Liver (tissue), 3 donors: ENCODE data around the gene TAF9B.
"Not testable (repeated sequence)": the region's sequence is repeated elsewhere in the genome, so short reads cannot be mapped to it uniquely, and the experiment has no call there.

Experiments
- EGR1 ChIP-seq, 2 donors: IDR thresholded peaks; 2 replicates each; pipeline ENCODE4 v1.6.1; 2016 to 2018; ENCODE audit warnings: antibody characterized with exemption in 2 of 2, low read depth in 2 of 2
- GABPA ChIP-seq, 2 donors: IDR thresholded peaks in 1 of 2; conservative IDR thresholded peaks in 1 of 2; 2 replicates each; pipeline ENCODE4 v1.6.1; 2016; ENCODE audit warnings: antibody characterized with exemption in 2 of 2, mild to moderate bottlenecking in 1 of 2, moderate library complexity in 1 of 2
- JUND ChIP-seq, 2 donors: IDR thresholded peaks; 2 replicates each; pipeline ENCODE4 v1.6.1; 2016; ENCODE audit warnings: antibody characterized with exemption in 2 of 2
- RAD21 ChIP-seq, 2 donors: IDR thresholded peaks; 2 replicates each; pipeline ENCODE4 v1.6.1; 2016; ENCODE audit warnings: antibody characterized with exemption in 2 of 2, mild to moderate bottlenecking in 2 of 2
- SP1 ChIP-seq: IDR thresholded peaks from 2 replicates; pipeline ENCODE4 v1.6.1; 2018; ENCODE audit warnings: antibody characterized with exemption, mild to moderate bottlenecking
- TAF1 ChIP-seq: conservative IDR thresholded peaks from 2 replicates; pipeline ENCODE4 v1.6.1; 2016; ENCODE audit warnings: antibody characterized with exemption, mild to moderate bottlenecking
- YY1 ChIP-seq: IDR thresholded peaks from 2 replicates; pipeline ENCODE4 v1.6.1; 2016; ENCODE audit warnings: antibody characterized with exemption, mild to moderate bottlenecking
- TF ChIP-seq, protein P1 (sequence below): fragments of 150-350 bp; IDR thresholded peaks from 2 replicates; pipeline ENCODE4 v1.5.1; 2017; ENCODE audit warnings: improper control_type of control experiment, low read depth, low read length; ENCODE audit not compliant: missing input control
- TF ChIP-seq, protein P2 (sequence below): IDR thresholded peaks from 2 replicates; pipeline ENCODE4 v1.6.1; 2016; ENCODE audit warnings: antibody characterized with exemption
- TF ChIP-seq, protein P3 (sequence below): IDR thresholded peaks from 2 replicates; pipeline ENCODE4 v1.6.1; 2016; ENCODE audit warnings: antibody characterized with exemption, mild to moderate bottlenecking
- TF ChIP-seq, protein P4 (sequence below): IDR thresholded peaks from 2 replicates; pipeline ENCODE4 v1.6.1; 2016; ENCODE audit warnings: antibody characterized with exemption
- TF ChIP-seq, protein P5 (sequence below): IDR thresholded peaks from 2 replicates; pipeline ENCODE4 v1.6.1; 2016; ENCODE audit warnings: antibody characterized with exemption
- donor health status: healthy.
- donor health status: healthy.

DNA sequence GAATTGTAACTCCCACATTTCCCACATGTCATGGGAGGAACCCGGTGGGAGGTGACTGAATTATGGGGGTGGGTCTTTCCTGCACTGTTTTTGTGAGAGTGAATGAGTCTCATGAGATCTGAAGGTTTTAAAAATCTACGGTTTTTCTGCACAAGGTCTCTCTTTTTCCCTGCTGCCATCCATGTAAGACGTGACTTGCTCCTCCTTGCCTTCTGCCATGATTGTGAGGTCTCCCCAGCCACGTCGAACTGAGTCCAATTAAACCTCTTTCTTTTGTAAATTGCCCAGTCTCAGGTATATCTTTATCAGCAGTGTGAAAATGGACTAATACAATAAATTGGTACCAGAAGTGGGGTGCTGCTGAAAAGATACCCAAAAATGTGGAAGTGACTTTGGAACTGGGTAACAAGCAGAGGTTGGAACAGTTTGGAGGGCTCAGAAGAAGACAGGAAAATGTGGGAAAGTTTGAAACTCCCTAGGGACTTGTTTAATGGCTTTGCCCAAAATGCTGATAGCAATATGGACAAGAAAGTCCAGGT is 7.6 kb upstream of the TAF9B start:
- TF ChIP-seq, protein P1, sequence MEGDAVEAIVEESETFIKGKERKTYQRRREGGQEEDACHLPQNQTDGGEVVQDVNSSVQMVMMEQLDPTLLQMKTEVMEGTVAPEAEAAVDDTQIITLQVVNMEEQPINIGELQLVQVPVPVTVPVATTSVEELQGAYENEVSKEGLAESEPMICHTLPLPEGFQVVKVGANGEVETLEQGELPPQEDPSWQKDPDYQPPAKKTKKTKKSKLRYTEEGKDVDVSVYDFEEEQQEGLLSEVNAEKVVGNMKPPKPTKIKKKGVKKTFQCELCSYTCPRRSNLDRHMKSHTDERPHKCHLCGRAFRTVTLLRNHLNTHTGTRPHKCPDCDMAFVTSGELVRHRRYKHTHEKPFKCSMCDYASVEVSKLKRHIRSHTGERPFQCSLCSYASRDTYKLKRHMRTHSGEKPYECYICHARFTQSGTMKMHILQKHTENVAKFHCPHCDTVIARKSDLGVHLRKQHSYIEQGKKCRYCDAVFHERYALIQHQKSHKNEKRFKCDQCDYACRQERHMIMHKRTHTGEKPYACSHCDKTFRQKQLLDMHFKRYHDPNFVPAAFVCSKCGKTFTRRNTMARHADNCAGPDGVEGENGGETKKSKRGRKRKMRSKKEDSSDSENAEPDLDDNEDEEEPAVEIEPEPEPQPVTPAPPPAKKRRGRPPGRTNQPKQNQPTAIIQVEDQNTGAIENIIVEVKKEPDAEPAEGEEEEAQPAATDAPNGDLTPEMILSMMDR = not testable (repeated sequence)
- TF ChIP-seq, protein P2, sequence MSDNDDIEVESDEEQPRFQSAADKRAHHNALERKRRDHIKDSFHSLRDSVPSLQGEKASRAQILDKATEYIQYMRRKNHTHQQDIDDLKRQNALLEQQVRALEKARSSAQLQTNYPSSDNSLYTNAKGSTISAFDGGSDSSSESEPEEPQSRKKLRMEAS = not testable (repeated sequence)
- not testable (repeated sequence) for TF ChIP-seq YY1; TAF1; JUND (IDR thresholded peaks at IDR 0.05); RAD21 (IDR thresholded peaks at IDR 0.05); GABPA (IDR thresholded peaks at IDR 0.05 in 1 of 2, conservative IDR thresholded peaks at IDR 0.05 in 1 of 2); SP1; EGR1 (IDR thresholded peaks at IDR 0.05; ENCODE audit: low read depth in 2 of 2)
- TF ChIP-seq, protein P3, sequence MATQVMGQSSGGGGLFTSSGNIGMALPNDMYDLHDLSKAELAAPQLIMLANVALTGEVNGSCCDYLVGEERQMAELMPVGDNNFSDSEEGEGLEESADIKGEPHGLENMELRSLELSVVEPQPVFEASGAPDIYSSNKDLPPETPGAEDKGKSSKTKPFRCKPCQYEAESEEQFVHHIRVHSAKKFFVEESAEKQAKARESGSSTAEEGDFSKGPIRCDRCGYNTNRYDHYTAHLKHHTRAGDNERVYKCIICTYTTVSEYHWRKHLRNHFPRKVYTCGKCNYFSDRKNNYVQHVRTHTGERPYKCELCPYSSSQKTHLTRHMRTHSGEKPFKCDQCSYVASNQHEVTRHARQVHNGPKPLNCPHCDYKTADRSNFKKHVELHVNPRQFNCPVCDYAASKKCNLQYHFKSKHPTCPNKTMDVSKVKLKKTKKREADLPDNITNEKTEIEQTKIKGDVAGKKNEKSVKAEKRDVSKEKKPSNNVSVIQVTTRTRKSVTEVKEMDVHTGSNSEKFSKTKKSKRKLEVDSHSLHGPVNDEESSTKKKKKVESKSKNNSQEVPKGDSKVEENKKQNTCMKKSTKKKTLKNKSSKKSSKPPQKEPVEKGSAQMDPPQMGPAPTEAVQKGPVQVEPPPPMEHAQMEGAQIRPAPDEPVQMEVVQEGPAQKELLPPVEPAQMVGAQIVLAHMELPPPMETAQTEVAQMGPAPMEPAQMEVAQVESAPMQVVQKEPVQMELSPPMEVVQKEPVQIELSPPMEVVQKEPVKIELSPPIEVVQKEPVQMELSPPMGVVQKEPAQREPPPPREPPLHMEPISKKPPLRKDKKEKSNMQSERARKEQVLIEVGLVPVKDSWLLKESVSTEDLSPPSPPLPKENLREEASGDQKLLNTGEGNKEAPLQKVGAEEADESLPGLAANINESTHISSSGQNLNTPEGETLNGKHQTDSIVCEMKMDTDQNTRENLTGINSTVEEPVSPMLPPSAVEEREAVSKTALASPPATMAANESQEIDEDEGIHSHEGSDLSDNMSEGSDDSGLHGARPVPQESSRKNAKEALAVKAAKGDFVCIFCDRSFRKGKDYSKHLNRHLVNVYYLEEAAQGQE = not testable (repeated sequence)
- TF ChIP-seq, protein P4, sequence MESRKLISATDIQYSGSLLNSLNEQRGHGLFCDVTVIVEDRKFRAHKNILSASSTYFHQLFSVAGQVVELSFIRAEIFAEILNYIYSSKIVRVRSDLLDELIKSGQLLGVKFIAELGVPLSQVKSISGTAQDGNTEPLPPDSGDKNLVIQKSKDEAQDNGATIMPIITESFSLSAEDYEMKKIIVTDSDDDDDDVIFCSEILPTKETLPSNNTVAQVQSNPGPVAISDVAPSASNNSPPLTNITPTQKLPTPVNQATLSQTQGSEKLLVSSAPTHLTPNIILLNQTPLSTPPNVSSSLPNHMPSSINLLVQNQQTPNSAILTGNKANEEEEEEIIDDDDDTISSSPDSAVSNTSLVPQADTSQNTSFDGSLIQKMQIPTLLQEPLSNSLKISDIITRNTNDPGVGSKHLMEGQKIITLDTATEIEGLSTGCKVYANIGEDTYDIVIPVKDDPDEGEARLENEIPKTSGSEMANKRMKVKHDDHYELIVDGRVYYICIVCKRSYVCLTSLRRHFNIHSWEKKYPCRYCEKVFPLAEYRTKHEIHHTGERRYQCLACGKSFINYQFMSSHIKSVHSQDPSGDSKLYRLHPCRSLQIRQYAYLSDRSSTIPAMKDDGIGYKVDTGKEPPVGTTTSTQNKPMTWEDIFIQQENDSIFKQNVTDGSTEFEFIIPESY = not testable (repeated sequence)
- TF ChIP-seq, protein P5, sequence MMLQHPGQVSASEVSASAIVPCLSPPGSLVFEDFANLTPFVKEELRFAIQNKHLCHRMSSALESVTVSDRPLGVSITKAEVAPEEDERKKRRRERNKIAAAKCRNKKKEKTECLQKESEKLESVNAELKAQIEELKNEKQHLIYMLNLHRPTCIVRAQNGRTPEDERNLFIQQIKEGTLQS = not testable (repeated sequence)
